HepG2 (cell line): Measurements from ENCODE around the gene ANKLE1. TPM values are rescaled to one million over a fixed set of nuclear protein-coding genes. Genes with fewer than 3 reads are reported as not detected.

Experiments used
- ARNTL ChIP-seq: sonication (generic); formaldehyde crosslinking; IDR thresholded peaks from 2 replicates; pipeline ENCODE4 v1.4.0; 2020; ENCODE audit warnings: mild to moderate bottlenecking, missing genetic modification reagents
- CC2D1A ChIP-seq: sonication (generic); formaldehyde crosslinking; IDR thresholded peaks from 2 replicates; pipeline ENCODE4 v1.8.1; 2023; ENCODE audit warnings: mild to moderate bottlenecking, missing genetic modification reagents
- GPBP1L1 ChIP-seq: sonication (generic); formaldehyde crosslinking; IDR thresholded peaks from 2 replicates; pipeline ENCODE4 v1.5.0; 2020; ENCODE audit warnings: mild to moderate bottlenecking, missing genetic modification reagents
- LBX2 ChIP-seq: sonication (generic); formaldehyde crosslinking; IDR thresholded peaks from 2 replicates; pipeline ENCODE4 v1.5.0; 2020; ENCODE audit warnings: missing genetic modification reagents, mild to moderate bottlenecking, borderline replicate concordance
- REXO4 ChIP-seq: sonication (generic); formaldehyde crosslinking; IDR thresholded peaks from 2 replicates; pipeline ENCODE4 v1.8.0; 2022; ENCODE audit warnings: missing genetic modification reagents, mild to moderate bottlenecking, borderline replicate concordance
- SRF ChIP-seq: IDR thresholded peaks from 2 replicates; pipeline ENCODE4 v1.6.1; 2011; ENCODE audit warnings: mild to moderate bottlenecking, low read depth, low read length, moderate library complexity
- TCF7L2 ChIP-seq: IDR thresholded peaks from 2 replicates; pipeline ENCODE4 v1.6.1; 2011; ENCODE audit warnings: mild to moderate bottlenecking, low read depth, low read length, moderate library complexity
- U2AF1 ChIP-seq: fragments of 200-400 bp; formaldehyde crosslinking; optimal IDR thresholded peaks from 2 replicates; pipeline ENCODE3; 2017; ENCODE audit warnings: mild to moderate bottlenecking, low read depth, low read length
- ZBTB3 ChIP-seq: sonication (generic); formaldehyde crosslinking; IDR thresholded peaks from 2 replicates; pipeline ENCODE4 v1.4.0; 2020; ENCODE audit warnings: low read depth, mild to moderate bottlenecking, moderate library complexity, missing genetic modification reagents, borderline replicate concordance
- ZNF20 ChIP-seq: sonication (generic); formaldehyde crosslinking; IDR thresholded peaks from 2 replicates; pipeline ENCODE4 v1.4.0; 2020; ENCODE audit warnings: mild to moderate bottlenecking, moderate library complexity, missing genetic modification reagents
- ZNF333 ChIP-seq: sonication (generic); formaldehyde crosslinking; IDR thresholded peaks from 2 replicates; pipeline ENCODE4 v1.4.0; 2020; ENCODE audit warnings: mild to moderate bottlenecking, missing genetic modification reagents, borderline replicate concordance
- ZNF441 ChIP-seq: sonication (generic); formaldehyde crosslinking; IDR thresholded peaks from 2 replicates; pipeline ENCODE4 v1.7.0; 2021; ENCODE audit warnings: missing genetic modification reagents, borderline replicate concordance
- ZNF672 ChIP-seq: sonication (generic); formaldehyde crosslinking; IDR thresholded peaks from 2 replicates; pipeline ENCODE4 v1.8.1; 2022; ENCODE audit warnings: missing genetic modification reagents
- ZNF816 ChIP-seq: sonication (generic); formaldehyde crosslinking; IDR thresholded peaks from 2 replicates; pipeline ENCODE4 v1.8.0; 2022; ENCODE audit warnings: missing genetic modification reagents, mild to moderate bottlenecking, borderline replicate concordance
- ZSCAN20 ChIP-seq: sonication (generic); formaldehyde crosslinking; IDR thresholded peaks from 2 replicates; pipeline ENCODE4 v1.4.0; 2020; ENCODE audit warnings: missing genetic modification reagents, mild to moderate bottlenecking, borderline replicate concordance
- polyA plus RNA-seq, 8 experiments: library from polyadenylated mRNA; depleted of rRNA in 3 of 8; stranded (reverse) in 7 of 8; unstranded in 1 of 8; fragments of >200 nt; fragmentation: Illumina TruSeq in 4 of 8; extraction: Trizol in 4 of 8; gene quantifications; 2 replicates each; pipeline versions ENCODE4 v1.2.1 to v1.2.3, GENCODE V29; 2011 to 2016; ENCODE audit warnings: low read depth in 4 of 8, missing spikeins in 1 of 8, mixed read lengths in 1 of 8; ENCODE audit not compliant: insufficient read depth in 1 of 8
- total RNA-seq, 5 experiments: library from RNA; depleted of rRNA; stranded (reverse); fragments of >200 nt; fragmentation: Illumina TruSeq; extraction: Trizol; gene quantifications; 2 replicates each; pipeline ENCODE4 v1.2.3, GENCODE V29; 2016; ENCODE audit warnings: low read depth in 1 of 5
- TF ChIP-seq, protein P1 (sequence below): sonication (generic); formaldehyde crosslinking; IDR thresholded peaks from 2 replicates; pipeline ENCODE4 v1.5.1; 2020; ENCODE audit warnings: missing genetic modification reagents, mild to moderate bottlenecking, borderline replicate concordance
- TF ChIP-seq, protein P2 (sequence below): sonication (generic); formaldehyde crosslinking; IDR thresholded peaks from 2 replicates; pipeline ENCODE4 v1.4.0; 2020; ENCODE audit warnings: missing genetic modification reagents
- TF ChIP-seq, protein P3 (sequence below): sonication (generic); formaldehyde crosslinking; IDR thresholded peaks from 2 replicates; pipeline ENCODE4 v1.8.0; 2022; ENCODE audit warnings: mild to moderate bottlenecking, missing genetic modification reagents

ANKLE1 gene
- total and polyA plus RNA-seq, 2 of the 13 experiments (the other 11 are each of a cell fraction or from before 2014, with no cell fraction given), result 0.69 to 1.5 TPM

DNA sequence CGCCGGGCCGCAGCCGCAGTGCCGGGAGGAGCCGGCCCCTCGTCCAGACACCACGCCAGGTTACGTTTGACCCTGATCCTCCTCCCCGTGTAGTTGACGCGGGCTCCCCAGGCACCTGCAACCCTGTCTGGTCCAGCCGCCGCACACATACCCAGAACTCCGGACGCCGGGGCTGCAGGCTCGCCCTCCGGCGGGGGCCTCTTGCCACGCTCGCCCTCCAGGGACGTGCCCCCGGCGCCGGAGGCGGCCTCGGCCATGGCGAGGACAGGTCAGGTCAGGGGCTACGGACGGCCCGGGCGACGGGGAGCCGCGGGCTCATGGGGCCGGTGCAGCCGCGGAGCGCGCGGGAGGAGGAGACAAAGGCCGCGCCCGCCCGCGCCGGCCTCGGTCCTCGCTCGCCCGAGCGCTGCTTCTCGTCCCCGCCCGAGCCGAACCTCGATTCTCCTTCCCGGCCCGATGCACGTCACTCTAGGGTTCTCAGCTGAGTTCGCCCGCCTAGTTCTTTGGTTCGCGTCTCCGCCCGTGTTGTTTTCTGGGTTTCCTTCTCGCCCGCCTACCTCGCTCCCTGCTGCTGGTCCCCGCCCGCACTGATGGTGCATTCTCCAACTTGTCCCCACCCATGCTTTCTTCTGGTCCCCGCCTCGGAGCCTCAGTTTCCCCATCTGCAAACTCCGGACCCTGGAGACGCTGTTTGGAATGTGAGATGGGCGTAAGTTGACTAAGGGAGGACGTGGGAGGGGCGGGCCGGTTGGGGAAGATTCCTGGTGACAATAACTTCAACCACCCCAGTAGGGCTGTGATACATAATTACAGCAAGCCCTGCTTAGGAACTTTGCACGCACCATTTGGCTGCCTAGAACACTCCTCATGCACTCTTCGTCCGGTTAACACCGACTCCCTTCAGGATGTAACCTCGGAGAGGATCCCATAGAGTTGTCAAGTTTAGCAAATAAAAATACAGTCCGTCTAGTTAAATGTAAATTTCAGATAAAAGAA, 53.0 kb downstream of the ANKLE1 start, which contains the start of gene ANO8 (continued):
- TF ChIP-seq GPBP1L1 (CRISPR knock-in tag) (no peak), TCF7L2 (no peak), ZNF333 (CRISPR knock-in tag) (peak; percentile 31; the same call in 1 of the 2 replicates), ZSCAN20 (CRISPR knock-in tag) (peak; percentile 78; the same call in 1 of the 2 replicates), REXO4 (no peak), ZBTB3 (no peak), SRF (no peak), ZNF441 (CRISPR knock-in tag) (peak; percentile 51; the same call in 1 of the 2 replicates), ZNF816 (CRISPR knock-in tag) (no peak; the same call in 1 of the 2 replicates), LBX2 (no peak), ARNTL (CRISPR knock-in tag) (no peak; the same call in 1 of the 2 replicates), ZNF20 (CRISPR knock-in tag) (no peak), CC2D1A (no peak), U2AF1 (no peak), ZNF672 (no peak)
- TF ChIP-seq, protein P1, sequence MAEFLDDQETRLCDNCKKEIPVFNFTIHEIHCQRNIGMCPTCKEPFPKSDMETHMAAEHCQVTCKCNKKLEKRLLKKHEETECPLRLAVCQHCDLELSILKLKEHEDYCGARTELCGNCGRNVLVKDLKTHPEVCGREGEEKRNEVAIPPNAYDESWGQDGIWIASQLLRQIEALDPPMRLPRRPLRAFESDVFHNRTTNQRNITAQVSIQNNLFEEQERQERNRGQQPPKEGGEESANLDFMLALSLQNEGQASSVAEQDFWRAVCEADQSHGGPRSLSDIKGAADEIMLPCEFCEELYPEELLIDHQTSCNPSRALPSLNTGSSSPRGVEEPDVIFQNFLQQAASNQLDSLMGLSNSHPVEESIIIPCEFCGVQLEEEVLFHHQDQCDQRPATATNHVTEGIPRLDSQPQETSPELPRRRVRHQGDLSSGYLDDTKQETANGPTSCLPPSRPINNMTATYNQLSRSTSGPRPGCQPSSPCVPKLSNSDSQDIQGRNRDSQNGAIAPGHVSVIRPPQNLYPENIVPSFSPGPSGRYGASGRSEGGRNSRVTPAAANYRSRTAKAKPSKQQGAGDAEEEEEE (CRISPR knock-in tag), result no peak
- TF ChIP-seq, protein P2, sequence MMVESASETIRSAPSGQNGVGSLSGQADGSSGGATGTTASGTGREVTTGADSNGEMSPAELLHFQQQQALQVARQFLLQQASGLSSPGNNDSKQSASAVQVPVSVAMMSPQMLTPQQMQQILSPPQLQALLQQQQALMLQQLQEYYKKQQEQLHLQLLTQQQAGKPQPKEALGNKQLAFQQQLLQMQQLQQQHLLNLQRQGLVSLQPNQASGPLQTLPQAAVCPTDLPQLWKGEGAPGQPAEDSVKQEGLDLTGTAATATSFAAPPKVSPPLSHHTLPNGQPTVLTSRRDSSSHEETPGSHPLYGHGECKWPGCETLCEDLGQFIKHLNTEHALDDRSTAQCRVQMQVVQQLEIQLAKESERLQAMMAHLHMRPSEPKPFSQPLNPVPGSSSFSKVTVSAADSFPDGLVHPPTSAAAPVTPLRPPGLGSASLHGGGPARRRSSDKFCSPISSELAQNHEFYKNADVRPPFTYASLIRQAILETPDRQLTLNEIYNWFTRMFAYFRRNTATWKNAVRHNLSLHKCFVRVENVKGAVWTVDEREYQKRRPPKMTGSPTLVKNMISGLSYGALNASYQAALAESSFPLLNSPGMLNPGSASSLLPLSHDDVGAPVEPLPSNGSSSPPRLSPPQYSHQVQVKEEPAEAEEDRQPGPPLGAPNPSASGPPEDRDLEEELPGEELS (CRISPR knock-in tag), result peak; percentile 23; the same call in 1 of the 2 replicates
- TF ChIP-seq, protein P3, sequence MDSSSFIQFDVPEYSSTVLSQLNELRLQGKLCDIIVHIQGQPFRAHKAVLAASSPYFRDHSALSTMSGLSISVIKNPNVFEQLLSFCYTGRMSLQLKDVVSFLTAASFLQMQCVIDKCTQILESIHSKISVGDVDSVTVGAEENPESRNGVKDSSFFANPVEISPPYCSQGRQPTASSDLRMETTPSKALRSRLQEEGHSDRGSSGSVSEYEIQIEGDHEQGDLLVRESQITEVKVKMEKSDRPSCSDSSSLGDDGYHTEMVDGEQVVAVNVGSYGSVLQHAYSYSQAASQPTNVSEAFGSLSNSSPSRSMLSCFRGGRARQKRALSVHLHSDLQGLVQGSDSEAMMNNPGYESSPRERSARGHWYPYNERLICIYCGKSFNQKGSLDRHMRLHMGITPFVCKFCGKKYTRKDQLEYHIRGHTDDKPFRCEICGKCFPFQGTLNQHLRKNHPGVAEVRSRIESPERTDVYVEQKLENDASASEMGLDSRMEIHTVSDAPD, result peak; percentile 53; the same call in 1 of the 2 replicates
